Pancreas (tissue), 10 donors: ENCODE results near the gene MAP1A. TPM values are rescaled to one million over a fixed set of nuclear protein-coding genes. Genes with fewer than 3 reads are reported as not detected.

ENCODE experiments used
- ATAC-seq, 4 donors: fragments of 200-7000 bp; cut with Tn5 transposase; one replicate each; pipeline versions ENCODE4 v1.8.0 to v1.9.1; 2020; ENCODE audit warnings: mild to moderate bottlenecking in 4 of 4, moderate library complexity in 4 of 4
- DNase-seq, 6 donors: peaks; one replicate each; pipeline ENCODE4 v3.0.0-alpha.2; 2020
- FAIRE-seq: peaks from 2 replicates; lab custom pipeline; 2012; peaks lifted over from hg19 to GRCh38; lab: Jason Lieb, UNC
- H3K27ac ChIP-seq, 4 donors: fragments of 200-600 bp; sonication (generic); 1 replicate in 3 of 4; 2 replicates in 1 of 4; pipeline versions ENCODE4 v1.5.0 to v1.8.0; 2020
- H3K27me3 ChIP-seq, 4 donors: fragments of 200-600 bp; one replicate each; pipeline ENCODE4 v1.8.0; 2021
- H3K36me3 ChIP-seq, 3 donors: fragments of 200-600 bp; sonication (generic) in 1 of 3; one replicate each; pipeline versions ENCODE4 v1.5.0 to v1.8.0; 2020 to 2021
- H3K4me1 ChIP-seq, 3 donors: fragments of 200-600 bp; one replicate each; pipeline ENCODE4 v1.8.0; 2021
- H3K4me3 ChIP-seq, 4 donors: fragments of 200-600 bp; sonication (generic) in 2 of 4; one replicate each; pipeline versions ENCODE4 v1.5.0 to v1.8.0; 2020 to 2021
- H3K9me3 ChIP-seq, 4 donors: fragments of 200-600 bp; one replicate each; pipeline ENCODE4 v1.8.0; 2021
- WGBS, 2 donors: extraction: QIAGEN DNeasy Blood & Tissue Kit; methylation state at CpG; one replicate each; pipeline ENCODE4 v1.1.7; 2013; 5-methylcytosine and 5-hydroxymethylcytosine counted together
- intact Hi-C, 3 donors: fragments of 100-400 bp; cut with DNase I; formaldehyde crosslinking; loops; one replicate each; pipeline versions ENCODE4 v1.11.1 to v1.14.2; 2022
- polyA plus RNA-seq, 2 donors: library from polyadenylated mRNA; stranded (reverse); fragments of 200-250 nt; gene quantifications; one replicate each; pipeline ENCODE4 v1.2.3, GENCODE V29; 2013
- total RNA-seq, 6 donors: library from RNA; stranded (reverse); fragmentation: NEBNext Ultra II Directional in 4 of 6; extraction: Animal tissue kit (Norgen Biotek cat#: 25700) in 4 of 6; gene quantifications; one replicate each; pipeline versions ENCODE4 v1.2.1 to v1.2.4, GENCODE V29; 2021 to 2023
- TF ChIP-seq, protein P1 (sequence below), 4 donors: fragments of 200-600 bp; sonication (generic) in 3 of 4; IDR thresholded peaks; one replicate each; pipeline versions ENCODE4 v1.5.0 to v1.8.0; 2021; ENCODE audit warnings: antibody characterized with exemption in 4 of 4
- donor health status: healthy with polysubstance abuse.
- donor health status: DM: no; HTN: no; CAD: no; lungs with moderate emphysema.
- donor health status: DM: no; HTN: no; CAD: no.
- donor health status: control.
- donor health status: control.
- donor health status: Bipolar disorder and iron deficiency.
- donor health status: DM: yes; HTN: yes; CAD: no.
- donor health status: DM: no; HTN: no; CAD: no.
- donor health status: DM: no; HTN: no; CAD: no.
- donor health status: DM: yes; HTN: yes; CAD: no.

Gene MAP1A
- total and polyA plus RNA-seq, 8 donors, result 0.59 to 4.1 (median 1.5) TPM

DNA sequence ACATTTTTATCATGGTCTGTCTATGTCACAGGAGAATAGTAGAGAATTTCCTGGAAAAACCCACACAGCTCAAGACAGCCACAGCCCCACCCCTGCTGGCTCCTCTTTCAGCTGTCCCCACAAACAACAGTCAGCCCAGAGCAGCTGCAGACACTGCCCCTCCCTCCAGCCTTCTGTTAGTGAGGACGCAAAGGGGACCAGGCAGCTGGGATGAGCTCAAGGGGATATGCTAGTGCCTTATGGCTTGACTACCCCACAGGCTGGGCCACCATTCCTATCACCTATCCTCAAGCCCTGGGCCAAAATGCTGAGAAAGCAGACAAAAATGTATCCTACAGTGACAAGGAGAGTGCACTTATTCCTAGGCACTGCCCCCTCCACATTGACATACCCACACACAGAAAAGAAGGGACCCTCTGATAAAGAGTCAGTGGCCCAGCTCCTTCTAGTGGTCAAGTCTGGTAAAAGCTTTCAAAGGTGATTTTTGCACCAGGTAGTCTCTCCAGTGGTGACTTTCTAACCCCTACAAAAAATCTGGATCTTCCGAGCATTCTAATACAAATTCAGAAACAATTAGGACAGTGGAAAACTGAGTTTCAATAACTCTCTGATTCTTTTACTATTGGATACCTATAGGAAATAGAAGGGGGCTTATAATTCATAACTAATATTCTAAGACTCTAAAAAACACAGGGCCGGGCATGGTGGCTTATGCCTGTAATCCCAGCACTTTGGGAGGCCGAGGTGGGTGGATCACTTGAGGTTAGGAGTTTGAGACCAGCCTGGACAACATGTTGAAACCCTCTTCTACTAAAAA lies 3.0 kb upstream of the MAP1A start:
- FAIRE-seq (no peak), ATAC-seq (no peak), DNase-seq (no peak)
- Histone ChIP-seq H3K9me3 (no peaks in the 10 kb centered on the region), H3K27me3 (peaks cover 0 to 3% (median 0%) of the 10 kb centered on the region in 4 donors), H3K4me1 (peaks cover 0 to 6% (median 0%) of the 10 kb centered on the region in 3 donors), H3K27ac (no peak overlapping the region), H3K36me3 (no peaks in the 10 kb centered on the region), H3K4me3 (no peak overlapping the region)
- TF ChIP-seq, protein P1, sequence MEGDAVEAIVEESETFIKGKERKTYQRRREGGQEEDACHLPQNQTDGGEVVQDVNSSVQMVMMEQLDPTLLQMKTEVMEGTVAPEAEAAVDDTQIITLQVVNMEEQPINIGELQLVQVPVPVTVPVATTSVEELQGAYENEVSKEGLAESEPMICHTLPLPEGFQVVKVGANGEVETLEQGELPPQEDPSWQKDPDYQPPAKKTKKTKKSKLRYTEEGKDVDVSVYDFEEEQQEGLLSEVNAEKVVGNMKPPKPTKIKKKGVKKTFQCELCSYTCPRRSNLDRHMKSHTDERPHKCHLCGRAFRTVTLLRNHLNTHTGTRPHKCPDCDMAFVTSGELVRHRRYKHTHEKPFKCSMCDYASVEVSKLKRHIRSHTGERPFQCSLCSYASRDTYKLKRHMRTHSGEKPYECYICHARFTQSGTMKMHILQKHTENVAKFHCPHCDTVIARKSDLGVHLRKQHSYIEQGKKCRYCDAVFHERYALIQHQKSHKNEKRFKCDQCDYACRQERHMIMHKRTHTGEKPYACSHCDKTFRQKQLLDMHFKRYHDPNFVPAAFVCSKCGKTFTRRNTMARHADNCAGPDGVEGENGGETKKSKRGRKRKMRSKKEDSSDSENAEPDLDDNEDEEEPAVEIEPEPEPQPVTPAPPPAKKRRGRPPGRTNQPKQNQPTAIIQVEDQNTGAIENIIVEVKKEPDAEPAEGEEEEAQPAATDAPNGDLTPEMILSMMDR (IDR thresholded peaks at IDR 0.05), result peak in 3 of 4 donors; percentile 18 to 46 (median 41)
- 41 to 42% methylated on average over 4 of the region's 4 CpGs for WGBS, 2 donors
- intact Hi-C loops, result no loop called here

DNA sequence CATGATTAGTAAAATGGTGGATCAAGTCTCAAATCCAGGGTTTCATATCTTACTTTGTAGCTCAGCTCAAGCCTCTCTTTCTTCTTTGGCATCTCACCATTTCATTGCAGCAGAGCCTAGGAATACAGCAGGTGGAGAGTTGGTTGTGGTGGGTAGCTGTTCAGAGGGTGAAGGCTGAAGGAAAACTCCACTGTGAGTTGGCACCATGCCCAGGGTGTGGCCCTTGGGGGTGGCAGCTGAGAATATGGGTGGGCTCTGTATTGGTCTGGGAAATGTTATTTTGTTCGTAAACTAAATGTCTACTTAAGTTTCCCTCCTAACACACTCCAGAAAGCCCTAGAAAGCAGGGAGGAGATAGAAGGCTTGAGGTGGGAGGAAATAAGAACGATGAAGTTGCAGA lies 1.7 kb upstream of the MAP1A start:
- Histone ChIP-seq H3K27ac (no peak overlapping the region), H3K9me3 (no peaks in the 10 kb centered on the region), H3K4me1 (peaks cover 0 to 4% (median 0%) of the 10 kb centered on the region in 3 donors), H3K27me3 (peaks cover 0 to 3% (median 0%) of the 10 kb centered on the region in 4 donors), H3K4me3 (no peak overlapping the region), H3K36me3 (no peaks in the 10 kb centered on the region)
- 48 to 56% methylated on average over 2 of the region's 2 CpGs for WGBS, 2 donors
- intact Hi-C loops, result no loop called here
- ATAC-seq, result no peak
- TF ChIP-seq, protein P1 (IDR thresholded peaks at IDR 0.05), result no peak
- no peak for DNase-seq
- no peak for FAIRE-seq

DNA sequence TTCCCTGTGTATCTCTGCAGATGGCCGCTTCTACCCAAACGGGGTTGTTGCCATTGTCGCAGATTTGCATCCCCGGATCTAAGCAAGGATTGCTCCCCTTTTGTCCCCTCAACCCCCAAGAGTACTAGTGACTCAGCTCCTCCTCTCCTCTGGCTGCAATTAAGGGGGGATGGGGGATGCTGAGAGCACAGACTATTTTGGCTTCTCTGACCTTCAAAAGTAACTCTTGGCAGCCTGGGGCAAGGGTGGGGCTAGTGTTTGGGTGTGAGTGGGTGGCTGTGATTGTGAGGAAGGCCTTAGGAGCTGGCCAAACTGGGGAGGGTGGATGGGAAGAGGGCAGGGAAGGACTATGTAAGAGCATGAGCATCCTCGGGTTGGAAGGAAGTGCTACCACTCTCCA lies 1.2 kb upstream of the MAP1A start:
- ATAC-seq, result no peak
- peaks cover 0 to 3% (median 0%) of the 10 kb centered on the region in 4 donors for H3K27me3 ChIP-seq
- H3K36me3 ChIP-seq, result no peaks in the 10 kb centered on the region
- no peak overlapping the region for H3K27ac ChIP-seq
- no peak for FAIRE-seq
- H3K4me3 ChIP-seq, result no peak overlapping the region
- intact Hi-C loops, result no loop called here
- no peak for DNase-seq
- peaks cover 0 to 2% (median 0%) of the 10 kb centered on the region in 3 donors for H3K4me1 ChIP-seq
- WGBS, 2 donors, result 26 to 54% methylated on average over 5 of the region's 5 CpGs
- no peaks in the 10 kb centered on the region for H3K9me3 ChIP-seq
- TF ChIP-seq, protein P1 (IDR thresholded peaks at IDR 0.05), result no peak

DNA sequence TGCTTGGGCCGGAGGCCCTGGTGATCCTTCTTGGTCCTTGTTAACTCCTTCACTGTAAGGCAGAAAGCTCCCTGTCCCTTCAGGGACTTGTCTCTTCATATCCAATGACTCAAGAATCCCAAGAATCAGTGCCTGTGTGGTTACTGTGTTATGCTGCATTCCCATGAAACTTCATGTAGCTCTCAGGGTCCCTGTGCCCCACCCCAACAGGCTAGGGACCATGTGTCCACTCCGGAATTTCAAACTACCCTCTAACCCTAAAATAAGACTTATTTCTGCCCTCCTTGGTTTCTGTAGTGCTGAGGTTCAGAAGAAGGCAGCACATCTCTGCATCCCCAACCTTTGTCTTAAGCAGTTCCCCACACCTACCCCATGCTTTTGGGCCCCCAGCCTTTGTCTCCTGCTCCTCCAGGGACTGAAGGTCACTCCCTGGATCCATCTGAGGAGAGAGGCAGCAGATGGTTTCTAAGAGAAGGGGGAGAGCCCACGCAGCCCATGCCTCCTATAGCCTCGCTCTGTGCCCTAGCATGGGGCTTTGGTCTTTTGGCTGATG lies 531 bp upstream of the MAP1A start:
- H3K4me3 ChIP-seq, result no peak overlapping the region
- TF ChIP-seq, protein P1 (IDR thresholded peaks at IDR 0.05), result no peak
- 51 to 58% methylated on average over 4 of the region's 4 CpGs for WGBS, 2 donors
- no peaks in the 10 kb centered on the region for H3K36me3 ChIP-seq
- DNase-seq (no peak), FAIRE-seq (no peak), ATAC-seq (peak in 2 of 4 donors; percentile 3 to 39)
- H3K27me3 ChIP-seq, result peaks cover 0 to 3% (median 0%) of the 10 kb centered on the region in 4 donors
- H3K27ac ChIP-seq, result no peak overlapping the region
- H3K4me1 ChIP-seq, result no peaks in the 10 kb centered on the region
- no peaks in the 10 kb centered on the region for H3K9me3 ChIP-seq
- intact Hi-C loops, result no loop called here
